Mucosa of stomach (tissue), 1 donor: ENCODE results near the gene RNPEPL1.
A peak's percentile ranks its signal among the peaks of the same experiment; 100 is the strongest.

Experiments
- H3K27me3 ChIP-seq: one replicate; pipeline ENCODE4 v1.7.0; 2013; ENCODE audit warnings: mild to moderate bottlenecking, low read length; ENCODE audit not compliant: control insufficient read depth, insufficient read depth
- H3K36me3 ChIP-seq: one replicate; pipeline ENCODE4 v1.7.0; 2013; ENCODE audit warnings: low read length; ENCODE audit not compliant: control insufficient read depth, insufficient read depth
- H3K4me1 ChIP-seq: one replicate; pipeline ENCODE4 v1.7.0; 2013; ENCODE audit warnings: mild to moderate bottlenecking, low read length; ENCODE audit not compliant: control insufficient read depth, insufficient read depth
- H3K4me3 ChIP-seq: one replicate; pipeline ENCODE4 v1.7.0; 2013; ENCODE audit warnings: low read length
- H3K9ac ChIP-seq: one replicate; pipeline ENCODE4 v1.7.0; 2013; ENCODE audit warnings: mild to moderate bottlenecking, low read length, moderate library complexity
- H3K9me3 ChIP-seq: one replicate; pipeline ENCODE4 v1.7.0; 2013; ENCODE audit warnings: mild to moderate bottlenecking, low read length, moderate library complexity; ENCODE audit not compliant: control insufficient read depth
- donor health status: Pancreatic carcinoma.

RNPEPL1 gene

DNA sequence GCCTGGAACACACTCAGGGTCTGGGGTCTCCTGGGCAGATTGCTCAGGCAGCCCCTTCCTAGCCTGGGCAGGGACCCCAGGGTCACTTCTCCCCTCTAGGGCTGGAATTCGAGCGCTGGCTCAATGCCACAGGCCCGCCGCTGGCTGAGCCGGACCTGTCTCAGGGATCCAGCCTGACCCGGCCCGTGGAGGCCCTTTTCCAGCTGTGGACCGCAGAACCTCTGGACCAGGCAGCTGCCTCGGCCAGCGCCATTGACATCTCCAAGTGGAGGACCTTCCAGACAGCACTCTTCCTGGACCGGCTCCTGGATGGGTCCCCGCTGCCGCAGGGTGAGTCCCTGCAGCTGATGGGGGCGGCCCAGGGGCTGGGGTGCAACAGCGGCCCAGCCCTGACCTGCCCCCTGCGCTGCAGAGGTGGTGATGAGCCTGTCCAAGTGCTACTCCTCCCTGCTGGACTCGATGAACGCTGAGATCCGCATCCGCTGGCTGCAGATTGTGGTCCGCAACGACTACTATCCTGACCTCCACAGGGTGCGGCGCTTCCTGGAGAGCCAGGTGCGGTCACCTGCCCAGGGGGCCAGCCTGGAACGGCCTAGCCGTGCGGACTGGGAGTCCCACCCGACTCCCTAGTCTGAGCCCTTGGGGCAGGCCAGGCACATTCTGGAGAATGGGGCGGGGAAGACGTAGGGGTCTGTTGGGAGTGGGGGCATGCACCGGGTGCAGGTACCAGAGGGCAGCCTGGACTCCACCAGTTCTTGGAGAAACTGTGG is 8.3 kb downstream of the RNPEPL1 start:
- no peaks in the 10 kb centered on the region for H3K27me3 ChIP-seq
- peaks cover 15% of the 10 kb centered on the region for H3K36me3 ChIP-seq
- H3K4me3 ChIP-seq: no peak overlapping the region
- H3K9me3 ChIP-seq: no peaks in the 10 kb centered on the region
- peaks cover 15% of the 10 kb centered on the region for H3K4me1 ChIP-seq
- no peak overlapping the region for H3K9ac ChIP-seq

DNA sequence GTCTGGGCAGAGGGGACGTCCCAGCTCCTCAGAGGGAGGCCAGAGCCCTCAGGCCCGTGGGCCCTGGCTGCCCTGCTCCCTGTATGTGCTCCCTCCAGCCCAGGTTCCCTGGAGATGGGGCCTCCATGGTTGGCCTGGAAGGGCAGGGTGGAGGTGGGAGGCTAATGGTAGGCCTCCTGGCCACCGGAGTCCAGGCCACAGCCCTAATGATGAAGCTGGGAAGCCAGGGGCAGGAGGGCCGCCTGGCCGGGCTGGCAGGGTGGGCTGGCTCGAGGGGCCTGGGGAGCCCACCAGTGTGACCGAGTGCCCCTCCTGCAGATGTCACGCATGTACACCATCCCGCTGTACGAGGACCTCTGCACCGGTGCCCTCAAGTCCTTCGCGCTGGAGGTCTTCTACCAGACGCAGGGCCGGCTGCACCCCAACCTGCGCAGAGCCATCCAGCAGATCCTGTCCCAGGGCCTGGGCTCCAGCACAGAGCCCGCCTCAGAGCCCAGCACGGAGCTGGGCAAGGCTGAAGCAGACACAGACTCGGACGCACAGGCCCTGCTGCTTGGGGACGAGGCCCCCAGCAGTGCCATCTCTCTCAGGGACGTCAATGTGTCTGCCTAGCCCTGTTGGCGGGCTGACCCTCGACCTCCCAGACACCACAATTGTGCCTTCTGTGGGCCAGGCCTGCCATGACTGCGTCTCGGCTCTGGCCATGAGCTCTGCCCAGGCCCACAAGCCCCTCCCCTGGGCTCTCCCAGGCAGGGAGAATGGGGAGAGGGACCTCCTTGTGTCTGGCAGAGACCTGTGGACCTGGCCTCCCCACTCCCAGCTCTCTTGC is 9.2 kb downstream of the RNPEPL1 start:
- Histone ChIP-seq H3K4me1 (peaks cover 15% of the 10 kb centered on the region), H3K9me3 (no peaks in the 10 kb centered on the region), H3K4me3 (no peak overlapping the region), H3K9ac (no peak overlapping the region), H3K36me3 (peaks cover 15% of the 10 kb centered on the region), H3K27me3 (no peaks in the 10 kb centered on the region)

DNA sequence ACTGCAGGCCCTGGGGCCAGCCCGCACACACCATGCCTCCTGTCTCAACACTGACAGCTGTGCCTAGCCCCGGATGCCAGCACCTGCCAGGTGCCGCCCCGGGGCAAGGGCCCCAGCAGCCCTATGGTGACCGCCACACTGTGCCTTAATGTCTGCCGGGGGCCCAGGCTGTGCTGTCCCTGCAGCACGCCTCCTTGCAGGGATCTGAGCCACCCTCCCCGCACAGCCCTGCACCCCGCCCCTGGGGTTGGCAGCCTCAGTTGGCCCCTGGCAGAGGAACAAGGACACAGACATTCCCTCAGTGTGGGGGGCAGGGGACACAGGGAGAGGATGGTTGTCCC is 9.8 kb downstream of the RNPEPL1 start:
- Histone ChIP-seq H3K36me3 (peaks cover 15% of the 10 kb centered on the region), H3K9ac (no peak overlapping the region), H3K4me3 (no peak overlapping the region), H3K9me3 (no peaks in the 10 kb centered on the region), H3K27me3 (no peaks in the 10 kb centered on the region), H3K4me1 (peaks cover 15% of the 10 kb centered on the region)

DNA sequence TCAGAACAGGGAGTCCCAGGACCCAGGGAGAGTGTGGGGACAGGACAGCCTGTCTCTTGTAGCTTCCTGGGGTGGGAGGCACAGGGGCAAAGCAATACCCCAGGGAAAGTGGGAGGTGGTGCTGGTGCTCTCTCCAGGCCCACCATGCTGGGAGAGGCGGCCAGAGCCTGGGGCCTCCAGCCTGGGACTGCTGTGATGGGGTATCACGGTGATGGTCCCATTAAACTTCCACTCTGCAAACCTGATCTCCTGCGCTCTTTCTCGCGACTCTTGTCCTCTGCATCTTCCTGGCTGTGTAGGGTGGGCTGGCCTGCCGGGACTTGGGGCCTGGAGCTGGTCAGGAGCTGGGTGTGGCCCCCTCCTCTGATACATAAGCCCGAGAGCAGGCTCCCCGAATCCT is 10.2 kb downstream of the RNPEPL1 start:
- Histone ChIP-seq H3K9ac (no peak overlapping the region), H3K27me3 (no peaks in the 10 kb centered on the region), H3K36me3 (peaks cover 15% of the 10 kb centered on the region), H3K4me3 (no peak overlapping the region), H3K4me1 (peaks cover 15% of the 10 kb centered on the region), H3K9me3 (no peaks in the 10 kb centered on the region)

DNA sequence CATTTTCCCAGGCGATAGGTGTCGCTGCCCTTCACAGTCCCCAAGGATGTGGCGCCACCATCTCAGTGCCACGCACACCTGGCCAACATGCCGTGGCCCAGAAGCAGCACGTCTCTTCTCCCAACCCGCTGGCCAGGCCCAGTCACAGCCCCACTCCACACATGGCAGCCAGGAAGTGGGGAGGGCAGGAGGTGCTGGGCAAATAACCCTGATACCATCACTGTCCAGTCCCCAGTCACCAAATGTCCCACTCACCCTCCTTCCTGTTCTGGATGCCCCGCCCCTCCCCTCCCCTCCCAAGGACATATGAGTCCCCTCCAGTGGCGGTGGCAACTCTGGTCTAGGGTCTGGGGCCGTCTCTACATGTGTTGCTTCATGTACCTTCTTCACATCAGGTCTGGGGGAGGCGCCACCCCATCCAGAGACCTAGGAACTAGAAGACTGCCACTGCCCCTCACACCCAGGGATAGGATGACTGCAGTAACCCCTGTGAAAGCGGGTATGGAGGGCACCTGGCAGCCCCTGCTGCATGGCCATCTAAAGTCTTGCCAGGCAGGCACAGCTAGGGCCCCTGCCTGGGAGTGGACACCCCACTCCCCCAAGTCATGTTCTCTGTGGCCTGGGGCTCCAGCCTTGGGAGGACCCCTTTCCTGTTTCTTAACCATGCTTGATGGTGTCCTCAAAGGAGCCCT is 10.9 kb downstream of the RNPEPL1 start:
- no peaks in the 10 kb centered on the region for H3K9me3 ChIP-seq
- no peaks in the 10 kb centered on the region for H3K27me3 ChIP-seq
- peaks cover 15% of the 10 kb centered on the region for H3K4me1 ChIP-seq
- no peak overlapping the region for H3K9ac ChIP-seq
- H3K4me3 ChIP-seq: no peak overlapping the region
- H3K36me3 ChIP-seq: peaks cover 15% of the 10 kb centered on the region

DNA sequence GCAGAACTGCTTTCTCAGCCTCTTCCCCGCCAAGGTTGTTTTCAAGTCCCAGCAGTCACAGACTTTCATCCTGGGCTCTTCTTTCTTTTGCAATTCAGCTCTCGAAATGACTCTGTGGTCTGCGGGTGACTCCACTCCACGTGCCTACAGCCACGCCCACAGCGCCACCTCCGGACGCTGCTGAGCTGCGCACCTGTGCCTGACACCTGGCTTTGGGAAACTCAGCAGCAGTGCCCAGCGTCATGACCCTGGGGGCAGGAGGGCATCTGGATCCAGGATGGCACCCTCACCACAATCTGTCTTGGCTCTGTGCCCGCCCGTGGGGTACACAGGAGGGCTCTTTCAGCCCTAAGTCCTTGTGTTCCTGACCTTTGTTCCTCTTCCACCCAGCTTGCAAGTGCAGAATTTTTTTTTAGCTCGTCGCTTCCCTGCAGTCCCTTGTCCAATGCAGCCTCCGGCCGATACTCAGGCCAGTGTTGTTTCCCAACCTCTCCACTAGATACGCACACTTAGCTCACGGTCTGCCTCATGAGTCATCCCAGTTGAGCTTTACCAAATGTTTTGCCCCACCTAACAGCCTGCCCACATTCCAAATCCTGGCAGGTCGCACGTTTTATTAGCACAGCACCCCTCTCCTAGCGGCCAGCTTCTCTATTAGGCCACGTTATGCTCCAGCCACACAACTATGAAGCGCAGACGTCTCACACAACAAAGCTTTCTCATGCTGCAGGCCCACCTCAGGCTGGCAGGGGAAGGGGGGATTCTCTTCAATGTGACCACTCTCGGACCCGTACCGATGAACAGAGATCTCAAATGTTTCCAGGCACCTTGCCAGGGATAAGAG is 11.7 kb downstream of the RNPEPL1 start:
- no peaks in the 10 kb centered on the region for H3K27me3 ChIP-seq
- H3K4me1 ChIP-seq: peaks cover 21% of the 10 kb centered on the region
- H3K36me3 ChIP-seq: peaks cover 8% of the 10 kb centered on the region
- H3K9ac ChIP-seq: no peak overlapping the region
- H3K4me3 ChIP-seq: no peak overlapping the region
- no peaks in the 10 kb centered on the region for H3K9me3 ChIP-seq

DNA sequence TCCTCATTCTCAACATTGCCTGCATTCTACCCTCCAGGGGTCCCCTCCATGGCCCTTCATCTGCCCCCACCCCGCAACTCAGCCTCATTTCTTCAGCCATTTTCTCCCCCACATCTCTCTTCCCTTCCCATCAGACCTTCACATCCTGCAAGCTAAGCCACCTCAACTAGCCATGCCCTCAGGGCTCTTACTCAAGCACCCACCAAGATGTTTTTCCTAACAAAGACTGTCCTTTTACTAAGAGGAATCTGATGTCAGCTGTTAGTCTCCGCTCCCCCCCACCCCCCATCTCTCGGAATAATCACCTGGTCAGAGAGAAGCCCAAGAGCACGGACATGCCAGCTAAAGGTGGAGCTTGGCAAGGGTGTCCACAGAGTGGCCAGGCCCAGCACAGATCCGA is 13.5 kb downstream of the RNPEPL1 start:
- Histone ChIP-seq H3K4me3 (no peak overlapping the region), H3K27me3 (no peaks in the 10 kb centered on the region), H3K4me1 (peaks cover 28% of the 10 kb centered on the region), H3K9me3 (no peaks in the 10 kb centered on the region), H3K36me3 (no peaks in the 10 kb centered on the region), H3K9ac (no peak overlapping the region)

DNA sequence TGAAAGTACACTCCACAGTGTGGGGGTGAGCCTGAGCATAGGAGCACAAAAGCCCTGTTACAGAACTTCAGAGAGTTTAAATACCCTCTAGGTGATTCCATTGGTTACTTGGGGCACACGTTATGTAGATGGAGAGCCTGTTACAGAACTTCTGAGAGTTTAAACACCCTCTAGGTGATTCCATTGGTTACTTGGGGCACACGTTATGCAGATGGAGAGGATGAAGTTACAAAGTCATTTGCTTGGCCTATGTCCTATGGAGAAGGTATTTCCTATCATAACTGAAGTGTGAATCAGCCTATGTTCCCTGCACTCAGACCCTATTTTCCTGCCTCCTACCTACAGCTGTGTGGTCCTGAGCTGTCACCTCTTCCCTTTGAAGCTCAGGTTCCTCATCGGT is 14.5 kb downstream of the RNPEPL1 start:
- Histone ChIP-seq H3K4me1 (peaks cover 35% of the 10 kb centered on the region), H3K36me3 (no peaks in the 10 kb centered on the region), H3K4me3 (no peak overlapping the region), H3K9ac (no peak overlapping the region), H3K27me3 (no peaks in the 10 kb centered on the region), H3K9me3 (no peaks in the 10 kb centered on the region)

DNA sequence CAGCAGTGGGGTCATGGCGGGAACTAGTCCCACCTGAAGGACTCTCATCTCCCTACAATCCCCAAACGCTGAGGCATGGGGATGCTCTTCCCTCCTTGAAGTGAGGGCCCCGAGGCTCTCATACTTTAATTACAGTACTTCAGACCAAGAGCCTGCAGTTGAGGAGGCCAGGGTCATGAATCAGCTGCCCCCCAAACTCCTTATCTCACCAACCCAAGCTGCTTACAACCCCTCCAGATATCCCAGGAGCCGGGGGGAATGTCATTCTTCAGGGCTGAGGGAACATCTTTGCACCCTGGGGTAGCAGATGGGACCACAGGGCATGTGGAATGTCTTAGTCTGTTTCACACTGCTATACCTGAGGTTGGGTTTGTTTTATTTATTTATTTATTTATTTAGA is 15.5 kb downstream of the RNPEPL1 start:
- H3K9ac ChIP-seq: no peak overlapping the region
- no peaks in the 10 kb centered on the region for H3K27me3 ChIP-seq
- no peaks in the 10 kb centered on the region for H3K9me3 ChIP-seq
- H3K4me1 ChIP-seq: peaks cover 43% of the 10 kb centered on the region
- H3K36me3 ChIP-seq: no peaks in the 10 kb centered on the region
- no peak overlapping the region for H3K4me3 ChIP-seq

DNA sequence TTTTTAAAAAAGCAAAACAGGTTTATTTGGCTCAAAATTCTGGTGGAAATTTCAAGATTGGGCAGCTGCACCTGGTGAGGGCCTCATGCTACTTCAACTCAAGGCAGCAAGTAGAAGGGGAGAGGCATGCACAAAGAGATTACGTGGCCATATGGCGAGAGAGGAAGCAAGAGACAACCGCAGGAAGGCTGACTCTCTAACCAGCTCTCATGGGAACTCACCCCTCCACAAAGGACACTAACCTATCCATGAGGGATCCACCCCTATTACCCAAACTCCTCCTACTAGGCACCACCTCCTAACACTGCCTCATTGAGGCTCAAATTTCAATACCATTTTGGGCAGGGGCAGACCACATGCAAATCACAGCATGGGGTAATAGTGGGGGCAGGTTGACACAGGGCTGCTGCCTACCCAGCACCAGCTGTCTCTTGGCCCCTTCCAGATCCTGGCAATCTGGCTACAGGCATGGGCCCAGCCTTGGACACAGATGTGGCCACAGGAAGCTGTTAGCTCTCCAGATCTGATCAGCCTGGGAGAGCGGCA is 16.3 kb downstream of the RNPEPL1 start:
- Histone ChIP-seq H3K36me3 (no peaks in the 10 kb centered on the region), H3K4me3 (no peak overlapping the region), H3K4me1 (peaks cover 39% of the 10 kb centered on the region), H3K9me3 (no peaks in the 10 kb centered on the region), H3K9ac (no peak overlapping the region), H3K27me3 (no peaks in the 10 kb centered on the region)

DNA sequence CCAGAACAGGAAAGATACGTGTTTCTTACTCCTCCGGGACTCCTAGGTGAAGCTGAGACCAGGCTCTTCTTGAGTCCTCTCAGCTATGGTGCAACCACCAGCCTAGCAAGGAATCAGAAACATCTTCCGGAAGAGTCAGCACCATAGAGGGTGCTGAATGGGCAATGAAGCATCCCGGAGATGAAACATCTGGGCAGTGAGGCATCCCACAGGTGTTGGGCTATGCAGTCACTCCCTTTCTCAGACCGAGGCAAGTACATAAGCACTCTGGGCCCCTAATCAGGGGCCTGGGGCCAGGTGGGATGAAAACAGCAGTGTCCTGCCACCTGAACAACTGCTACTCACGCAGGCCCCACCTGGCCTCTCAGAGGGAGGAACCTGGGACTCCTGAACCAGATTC is 16.8 kb downstream of the RNPEPL1 start:
- no peaks in the 10 kb centered on the region for H3K36me3 ChIP-seq
- peaks cover 34% of the 10 kb centered on the region for H3K4me1 ChIP-seq
- peak overlapping the region; percentile 84 for H3K9ac ChIP-seq
- H3K9me3 ChIP-seq: no peaks in the 10 kb centered on the region
- no peak overlapping the region for H3K4me3 ChIP-seq
- H3K27me3 ChIP-seq: no peaks in the 10 kb centered on the region
